ENCODE data around the gene NLRC5.

Gene NLRC5

DNA sequence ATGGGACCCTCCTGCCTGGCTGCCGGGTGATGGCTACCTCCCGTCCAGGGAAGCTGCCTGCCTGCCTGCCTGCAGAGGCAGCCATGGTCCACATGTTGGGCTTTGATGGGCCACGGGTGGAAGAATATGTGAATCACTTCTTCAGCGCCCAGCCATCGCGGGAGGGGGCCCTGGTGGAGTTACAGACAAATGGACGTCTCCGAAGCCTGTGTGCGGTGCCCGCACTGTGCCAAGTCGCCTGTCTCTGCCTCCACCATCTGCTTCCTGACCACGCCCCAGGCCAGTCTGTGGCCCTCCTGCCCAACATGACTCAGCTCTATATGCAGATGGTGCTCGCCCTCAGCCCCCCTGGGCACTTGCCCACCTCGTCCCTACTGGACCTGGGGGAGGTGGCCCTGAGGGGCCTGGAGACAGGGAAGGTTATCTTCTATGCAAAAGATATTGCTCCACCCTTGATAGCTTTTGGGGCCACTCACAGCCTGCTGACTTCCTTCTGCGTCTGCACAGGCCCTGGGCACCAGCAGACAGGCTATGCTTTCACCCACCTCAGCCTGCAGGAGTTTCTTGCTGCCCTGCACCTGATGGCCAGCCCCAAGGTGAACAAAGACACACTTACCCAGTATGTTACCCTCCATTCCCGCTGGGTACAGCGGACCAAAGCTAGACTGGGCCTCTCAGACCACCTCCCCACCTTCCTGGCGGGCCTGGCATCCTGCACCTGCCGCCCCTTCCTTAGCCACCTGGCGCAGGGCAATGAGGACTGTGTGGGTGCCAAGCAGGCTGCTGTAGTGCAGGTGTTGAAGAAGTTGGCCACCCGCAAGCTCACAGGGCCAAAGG is 36.8 kb downstream of the NLRC5 start:
- Histone ChIP-seq H2AFZ (ENCODE audit: low read depth, low read length) (no peak overlapping the region), H3K27ac (ENCODE audit: low read length) (no peak overlapping the region), H3K27me3 (ENCODE audit: insufficient read depth, low read length, poor library complexity) (no peaks in the 10 kb centered on the region), H3K4me1 (ENCODE audit: insufficient read depth, low read length) (no peaks in the 10 kb centered on the region), H3K9me3 (ENCODE audit: insufficient read depth, low read length, severe bottlenecking) (no peaks in the 10 kb centered on the region), H3K36me3 (ENCODE audit: insufficient read depth, low read length) (no peaks in the 10 kb centered on the region), H3K79me2 (ENCODE audit: insufficient read depth, low read length) (no peaks in the 10 kb centered on the region), H3K9ac (ENCODE audit: low read depth, low read length) (no peak overlapping the region), H3K4me2 (ENCODE audit: insufficient read depth, low read length) (no peak overlapping the region), H3K4me3 (ENCODE audit: low read depth in 1 of 2, low read length in 2 of 2) (no peak overlapping the region), H4K20me1 (ENCODE audit: insufficient read depth, low read length) (no peaks in the 10 kb centered on the region)
- no peak for DNase-seq
- TF ChIP-seq, protein P1, sequence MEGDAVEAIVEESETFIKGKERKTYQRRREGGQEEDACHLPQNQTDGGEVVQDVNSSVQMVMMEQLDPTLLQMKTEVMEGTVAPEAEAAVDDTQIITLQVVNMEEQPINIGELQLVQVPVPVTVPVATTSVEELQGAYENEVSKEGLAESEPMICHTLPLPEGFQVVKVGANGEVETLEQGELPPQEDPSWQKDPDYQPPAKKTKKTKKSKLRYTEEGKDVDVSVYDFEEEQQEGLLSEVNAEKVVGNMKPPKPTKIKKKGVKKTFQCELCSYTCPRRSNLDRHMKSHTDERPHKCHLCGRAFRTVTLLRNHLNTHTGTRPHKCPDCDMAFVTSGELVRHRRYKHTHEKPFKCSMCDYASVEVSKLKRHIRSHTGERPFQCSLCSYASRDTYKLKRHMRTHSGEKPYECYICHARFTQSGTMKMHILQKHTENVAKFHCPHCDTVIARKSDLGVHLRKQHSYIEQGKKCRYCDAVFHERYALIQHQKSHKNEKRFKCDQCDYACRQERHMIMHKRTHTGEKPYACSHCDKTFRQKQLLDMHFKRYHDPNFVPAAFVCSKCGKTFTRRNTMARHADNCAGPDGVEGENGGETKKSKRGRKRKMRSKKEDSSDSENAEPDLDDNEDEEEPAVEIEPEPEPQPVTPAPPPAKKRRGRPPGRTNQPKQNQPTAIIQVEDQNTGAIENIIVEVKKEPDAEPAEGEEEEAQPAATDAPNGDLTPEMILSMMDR (IDR thresholded peaks at IDR 0.05; ENCODE audit: borderline replicate concordance, extremely low read depth, low read length, poor library complexity, severe bottlenecking), result no peak
- no peak for TF ChIP-seq EZH2 (IDR thresholded peaks at IDR 0.05; ENCODE audit: borderline replicate concordance, low read depth, low read length, severe bottlenecking)
- no peak; the same call in 2 of the 3 replicates for ATAC-seq (ENCODE audit: insufficient read depth, low read depth)

DNA sequence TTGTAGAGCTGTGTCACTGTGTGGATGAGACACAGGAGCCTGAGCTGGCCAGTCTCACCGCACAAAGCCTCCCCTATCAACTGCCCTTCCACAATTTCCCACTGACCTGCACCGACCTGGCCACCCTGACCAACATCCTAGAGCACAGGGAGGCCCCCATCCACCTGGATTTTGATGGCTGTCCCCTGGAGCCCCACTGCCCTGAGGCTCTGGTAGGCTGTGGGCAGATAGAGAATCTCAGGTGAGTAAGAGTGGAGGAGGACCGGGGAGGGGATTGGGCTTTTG is 37.4 kb downstream of the NLRC5 start:
- Histone ChIP-seq H3K79me2 (ENCODE audit: insufficient read depth, low read length) (no peaks in the 10 kb centered on the region), H2AFZ (ENCODE audit: low read depth, low read length) (no peak overlapping the region), H3K27ac (ENCODE audit: low read length) (no peak overlapping the region), H3K4me2 (ENCODE audit: insufficient read depth, low read length) (no peak overlapping the region), H3K27me3 (ENCODE audit: insufficient read depth, low read length, poor library complexity) (no peaks in the 10 kb centered on the region), H4K20me1 (ENCODE audit: insufficient read depth, low read length) (no peaks in the 10 kb centered on the region), H3K9me3 (ENCODE audit: insufficient read depth, low read length, severe bottlenecking) (no peaks in the 10 kb centered on the region), H3K4me3 (ENCODE audit: low read depth in 1 of 2, low read length in 2 of 2) (no peak overlapping the region), H3K9ac (ENCODE audit: low read depth, low read length) (no peak overlapping the region), H3K4me1 (ENCODE audit: insufficient read depth, low read length) (no peaks in the 10 kb centered on the region), H3K36me3 (ENCODE audit: insufficient read depth, low read length) (no peaks in the 10 kb centered on the region)
- DNase-seq (no peak), ATAC-seq (ENCODE audit: insufficient read depth, low read depth) (no peak)
- TF ChIP-seq, protein P1 (IDR thresholded peaks at IDR 0.05; ENCODE audit: borderline replicate concordance, extremely low read depth, low read length, poor library complexity, severe bottlenecking), result no peak
- TF ChIP-seq EZH2 (IDR thresholded peaks at IDR 0.05; ENCODE audit: borderline replicate concordance, low read depth, low read length, severe bottlenecking), result no peak

DNA sequence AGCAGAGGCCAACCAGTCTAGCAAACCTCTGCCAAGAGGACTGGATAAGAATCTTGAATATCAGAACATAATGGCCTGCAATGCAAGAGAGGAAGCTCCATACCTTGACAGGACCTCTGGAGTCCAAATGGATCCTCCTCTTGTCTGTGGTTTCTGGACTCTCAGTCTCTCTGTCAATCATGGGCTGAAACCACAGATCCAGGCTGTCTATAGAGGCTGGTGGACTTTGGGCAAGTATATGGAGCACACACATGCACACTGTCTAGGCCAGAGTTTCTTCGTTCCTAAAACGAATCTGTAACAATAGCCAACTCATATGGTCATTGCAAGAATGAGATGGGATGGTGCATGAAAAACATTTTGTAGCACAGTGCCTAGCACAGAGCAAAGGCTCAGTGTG is 37.7 kb downstream of the NLRC5 start:
- H3K4me3 ChIP-seq (ENCODE audit: low read depth in 1 of 2, low read length in 2 of 2), result no peak overlapping the region
- H3K9me3 ChIP-seq (ENCODE audit: insufficient read depth, low read length, severe bottlenecking), result no peaks in the 10 kb centered on the region
- H3K4me2 ChIP-seq (ENCODE audit: insufficient read depth, low read length), result no peak overlapping the region
- H3K9ac ChIP-seq (ENCODE audit: low read depth, low read length), result no peak overlapping the region
- no peak for ATAC-seq (ENCODE audit: insufficient read depth, low read depth)
- H3K79me2 ChIP-seq (ENCODE audit: insufficient read depth, low read length), result no peaks in the 10 kb centered on the region
- no peak overlapping the region for H2AFZ ChIP-seq (ENCODE audit: low read depth, low read length)
- no peaks in the 10 kb centered on the region for H4K20me1 ChIP-seq (ENCODE audit: insufficient read depth, low read length)
- H3K27me3 ChIP-seq (ENCODE audit: insufficient read depth, low read length, poor library complexity), result no peaks in the 10 kb centered on the region
- H3K27ac ChIP-seq (ENCODE audit: low read length), result no peak overlapping the region
- no peaks in the 10 kb centered on the region for H3K4me1 ChIP-seq (ENCODE audit: insufficient read depth, low read length)
- no peak for DNase-seq
- no peaks in the 10 kb centered on the region for H3K36me3 ChIP-seq (ENCODE audit: insufficient read depth, low read length)
- TF ChIP-seq, protein P1 (IDR thresholded peaks at IDR 0.05; ENCODE audit: borderline replicate concordance, extremely low read depth, low read length, poor library complexity, severe bottlenecking), result no peak
- TF ChIP-seq EZH2 (IDR thresholded peaks at IDR 0.05; ENCODE audit: borderline replicate concordance, low read depth, low read length, severe bottlenecking), result no peak

Measured in DND-41 (cell line).